ENCODE measurements around the gene C9orf57. TPM values are rescaled to one million over a fixed set of nuclear protein-coding genes. Genes with fewer than 3 reads are reported as not detected.

C9orf57 gene
- total RNA-seq, 4 donors from 2014 or later = not detected

GRCh38 chr9:72065076-72065475, 4.7 kb upstream of the C9orf57 start:
- no peak for DNase-seq (ENCODE audit: low spot score in 2 of 2)
- H3K4me3 ChIP-seq = no peak overlapping the region
- WGBS, 2 donors = 80 to 84% methylated on average over 7 of the region's 7 CpGs
- no peaks in the 10 kb centered on the region for H3K36me3 ChIP-seq
- H3K27ac ChIP-seq = no peak overlapping the region
- TF ChIP-seq, protein P1, sequence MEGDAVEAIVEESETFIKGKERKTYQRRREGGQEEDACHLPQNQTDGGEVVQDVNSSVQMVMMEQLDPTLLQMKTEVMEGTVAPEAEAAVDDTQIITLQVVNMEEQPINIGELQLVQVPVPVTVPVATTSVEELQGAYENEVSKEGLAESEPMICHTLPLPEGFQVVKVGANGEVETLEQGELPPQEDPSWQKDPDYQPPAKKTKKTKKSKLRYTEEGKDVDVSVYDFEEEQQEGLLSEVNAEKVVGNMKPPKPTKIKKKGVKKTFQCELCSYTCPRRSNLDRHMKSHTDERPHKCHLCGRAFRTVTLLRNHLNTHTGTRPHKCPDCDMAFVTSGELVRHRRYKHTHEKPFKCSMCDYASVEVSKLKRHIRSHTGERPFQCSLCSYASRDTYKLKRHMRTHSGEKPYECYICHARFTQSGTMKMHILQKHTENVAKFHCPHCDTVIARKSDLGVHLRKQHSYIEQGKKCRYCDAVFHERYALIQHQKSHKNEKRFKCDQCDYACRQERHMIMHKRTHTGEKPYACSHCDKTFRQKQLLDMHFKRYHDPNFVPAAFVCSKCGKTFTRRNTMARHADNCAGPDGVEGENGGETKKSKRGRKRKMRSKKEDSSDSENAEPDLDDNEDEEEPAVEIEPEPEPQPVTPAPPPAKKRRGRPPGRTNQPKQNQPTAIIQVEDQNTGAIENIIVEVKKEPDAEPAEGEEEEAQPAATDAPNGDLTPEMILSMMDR (IDR thresholded peaks at IDR 0.05) = no peak
- TF ChIP-seq POLR2A (IDR thresholded peaks at IDR 0.05) (no peak), EP300 (IDR thresholded peaks at IDR 0.05) (no peak)
- H3K27me3 ChIP-seq = no peaks in the 10 kb centered on the region
- H3K9me3 ChIP-seq = peaks cover 0 to 12% (median 0%) of the 10 kb centered on the region in 4 donors
- H3K4me1 ChIP-seq = no peaks in the 10 kb centered on the region

DNA sequence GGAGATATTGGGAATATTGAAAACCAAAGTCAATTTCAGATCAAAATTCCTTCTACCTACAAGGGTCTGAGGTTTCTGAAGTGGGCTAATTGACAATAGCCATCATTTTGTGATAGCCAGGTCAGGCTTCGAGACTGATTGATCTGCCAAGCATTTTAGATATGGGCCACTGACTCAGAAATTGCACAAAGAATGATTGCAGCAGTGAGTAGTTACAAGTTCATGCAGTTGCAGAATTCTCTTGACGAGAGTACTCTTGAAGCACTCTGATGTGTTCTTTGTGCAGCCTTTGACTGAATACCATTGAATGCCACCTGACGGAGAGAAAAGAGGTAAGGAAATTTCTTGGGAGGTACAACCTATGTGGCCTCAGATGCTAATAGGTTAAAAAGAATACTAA, 8.3 kb downstream of the C9orf57 start:
- Histone ChIP-seq H3K27ac (no peak overlapping the region), H3K27me3 (no peaks in the 10 kb centered on the region), H3K36me3 (no peaks in the 10 kb centered on the region), H3K4me3 (no peak overlapping the region), H3K9me3 (no peaks in the 10 kb centered on the region), H3K4me1 (no peaks in the 10 kb centered on the region)
- TF ChIP-seq POLR2A (IDR thresholded peaks at IDR 0.05) (no peak), EP300 (IDR thresholded peaks at IDR 0.05) (no peak)
- TF ChIP-seq, protein P1 (IDR thresholded peaks at IDR 0.05) = no peak
- no peak for DNase-seq (ENCODE audit: low spot score in 2 of 2)
- 79 to 91% methylated on average over 3 of the region's 3 CpGs for WGBS, 2 donors

- TF ChIP-seq POLR2A (IDR thresholded peaks at IDR 0.05) (no peak), EP300 (IDR thresholded peaks at IDR 0.05) (no peak)
- TF ChIP-seq, protein P1 (IDR thresholded peaks at IDR 0.05) = no peak
- Histone ChIP-seq H3K27me3 (no peaks in the 10 kb centered on the region), H3K27ac (no peak overlapping the region), H3K36me3 (no peaks in the 10 kb centered on the region), H3K4me3 (no peak overlapping the region), H3K9me3 (no peaks in the 10 kb centered on the region), H3K4me1 (no peaks in the 10 kb centered on the region)
- no peak for DNase-seq (ENCODE audit: low spot score in 2 of 2)
- 77% methylated on average over 10 of the region's 10 CpGs for WGBS, 2 donors
Measured at GRCh38 chr9:72048850-72049249, 11.6 kb downstream of the C9orf57 start.

DNA sequence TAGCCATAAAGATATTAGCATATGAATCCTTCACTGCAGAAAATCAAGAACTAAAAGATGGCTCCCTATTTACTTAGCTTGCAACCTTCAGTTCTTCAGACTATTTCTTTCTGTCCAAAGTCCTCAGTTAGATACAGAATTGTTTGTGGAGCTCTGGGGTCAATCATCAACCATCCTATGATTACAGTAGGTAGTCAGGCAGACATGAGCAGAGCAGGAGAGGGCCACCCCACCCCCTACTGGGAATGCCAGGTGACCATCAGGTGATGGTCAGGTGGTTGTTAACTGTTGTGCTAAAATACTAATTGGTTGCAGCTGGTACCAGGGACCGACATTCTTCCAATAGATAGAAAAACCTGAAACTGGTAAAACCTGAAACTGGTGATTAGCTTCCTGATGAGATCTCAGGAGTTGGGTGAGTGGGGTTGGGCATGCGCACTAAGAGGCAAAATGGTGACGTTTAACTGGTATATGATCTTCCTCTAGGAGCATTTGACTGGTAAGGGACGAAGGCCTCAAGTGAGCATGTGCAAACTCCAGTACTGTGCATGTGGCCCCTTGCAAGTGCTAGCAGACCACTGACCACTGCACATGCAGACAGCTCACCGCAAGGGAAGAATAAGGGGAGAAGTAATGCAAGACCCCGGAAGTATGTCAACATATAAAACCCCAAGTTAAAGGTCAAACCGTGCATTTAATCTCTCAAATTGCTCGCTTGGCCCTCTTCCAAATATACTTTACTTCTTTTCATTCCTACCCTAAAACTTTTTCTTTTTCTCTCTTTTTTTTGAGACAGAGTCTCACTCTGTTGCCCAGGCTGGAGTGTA, 13.6 kb downstream of the C9orf57 start:
- H3K36me3 ChIP-seq = no peaks in the 10 kb centered on the region
- no peaks in the 10 kb centered on the region for H3K27me3 ChIP-seq
- H3K9me3 ChIP-seq = no peaks in the 10 kb centered on the region
- WGBS, 2 donors = 81 to 83% methylated on average over 8 of the region's 8 CpGs
- no peak for TF ChIP-seq EP300 (IDR thresholded peaks at IDR 0.05)
- TF ChIP-seq POLR2A (IDR thresholded peaks at IDR 0.05) = no peak
- TF ChIP-seq, protein P1 (IDR thresholded peaks at IDR 0.05) = no peak
- DNase-seq (ENCODE audit: low spot score in 2 of 2) = no peak
- H3K27ac ChIP-seq = no peak overlapping the region
- H3K4me1 ChIP-seq = no peaks in the 10 kb centered on the region
- no peak overlapping the region for H3K4me3 ChIP-seq

- H3K4me3 ChIP-seq = no peak overlapping the region
- WGBS, 2 donors = 89 to 93% methylated on average over 4 of the region's 4 CpGs
- no peak for DNase-seq (ENCODE audit: low spot score in 2 of 2)
- H3K4me1 ChIP-seq = no peaks in the 10 kb centered on the region
- H3K9me3 ChIP-seq = no peaks in the 10 kb centered on the region
- no peak overlapping the region for H3K27ac ChIP-seq
- no peaks in the 10 kb centered on the region for H3K36me3 ChIP-seq
- H3K27me3 ChIP-seq = no peaks in the 10 kb centered on the region
- TF ChIP-seq EP300 (IDR thresholded peaks at IDR 0.05) = no peak
- TF ChIP-seq, protein P1 (IDR thresholded peaks at IDR 0.05) = no peak
- no peak for TF ChIP-seq POLR2A (IDR thresholded peaks at IDR 0.05)
Measured at GRCh38 chr9:72044095-72044494, 16.3 kb downstream of the C9orf57 start.
